ENCODE results near the gene CARD11.

CARD11 gene

DNA sequence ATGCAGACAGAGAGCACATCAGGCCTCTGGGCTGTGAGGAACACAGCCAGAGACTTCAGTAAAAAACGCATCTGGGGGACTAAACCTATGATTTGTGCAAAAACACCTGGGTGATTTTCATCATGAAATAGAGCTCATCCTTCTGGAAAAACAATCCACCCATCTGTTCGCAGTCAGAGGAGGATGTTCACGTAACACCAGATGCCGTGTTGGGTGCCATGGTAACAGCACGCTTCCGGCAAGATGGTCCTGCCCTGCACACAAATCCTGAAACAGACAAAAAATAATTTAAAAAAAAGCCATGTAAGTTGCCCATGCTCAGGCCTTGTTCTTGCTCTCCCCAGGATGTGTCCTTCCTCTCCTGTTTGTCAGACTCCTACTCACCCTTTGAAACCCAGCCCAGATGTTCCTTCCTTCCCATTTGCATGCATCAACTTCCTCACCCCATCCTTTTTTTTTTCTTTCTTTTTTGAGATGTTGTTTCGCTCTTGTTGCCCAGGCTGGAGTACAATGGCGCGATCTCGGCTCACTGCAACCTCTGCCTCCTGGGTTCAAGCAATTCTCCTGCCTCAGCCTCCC, 171.3 kb downstream of the CARD11 start:
- no peak for DNase-seq (ENCODE audit: low read depth)

DNA sequence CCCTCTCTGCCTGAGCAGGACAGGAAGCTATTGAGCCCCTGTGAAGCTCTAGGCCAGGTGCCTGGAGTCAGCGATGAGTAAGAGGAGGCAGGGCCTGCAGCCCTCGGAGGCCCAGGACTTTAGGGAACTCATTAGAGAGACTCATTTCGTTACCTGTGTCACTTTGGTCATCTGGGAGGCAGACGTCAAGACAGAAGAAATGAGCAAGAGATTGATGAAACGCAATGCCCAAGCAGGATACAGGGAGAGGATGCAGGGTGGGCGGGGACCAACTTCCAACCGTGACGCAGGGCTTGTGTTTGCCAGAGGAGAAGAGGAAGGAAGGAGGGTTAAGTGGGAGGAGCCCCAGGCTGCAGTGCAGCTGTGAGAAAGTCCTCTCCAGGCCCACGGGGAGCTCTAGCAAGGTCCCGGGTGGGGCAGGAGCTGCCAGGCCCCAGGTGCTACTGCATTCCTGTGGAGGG, 173.2 kb downstream of the CARD11 start:
- DNase-seq (ENCODE audit: low read depth), result peak; percentile 27

DNA sequence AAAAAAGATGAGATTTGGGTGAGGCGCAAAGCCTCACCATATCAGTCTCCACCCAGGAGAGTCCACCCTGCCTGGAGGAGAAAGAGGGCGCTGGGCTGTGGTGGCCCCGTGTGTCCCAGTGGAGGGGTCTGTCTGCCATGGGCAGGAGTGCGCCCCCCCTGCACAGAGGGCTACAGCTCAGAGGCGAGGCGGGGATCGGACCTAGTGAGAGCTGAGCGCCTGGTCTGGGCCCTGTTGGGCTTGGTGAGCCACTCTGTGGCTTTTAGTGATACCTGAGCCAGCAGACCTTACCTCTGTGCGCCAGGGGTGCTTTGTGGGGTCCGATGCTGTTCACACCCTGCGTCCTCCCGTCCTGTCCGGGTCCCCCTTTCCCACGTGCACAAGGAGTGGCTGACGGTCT, 173.7 kb downstream of the CARD11 start:
- DNase-seq (ENCODE audit: low read depth), result no peak

DNA sequence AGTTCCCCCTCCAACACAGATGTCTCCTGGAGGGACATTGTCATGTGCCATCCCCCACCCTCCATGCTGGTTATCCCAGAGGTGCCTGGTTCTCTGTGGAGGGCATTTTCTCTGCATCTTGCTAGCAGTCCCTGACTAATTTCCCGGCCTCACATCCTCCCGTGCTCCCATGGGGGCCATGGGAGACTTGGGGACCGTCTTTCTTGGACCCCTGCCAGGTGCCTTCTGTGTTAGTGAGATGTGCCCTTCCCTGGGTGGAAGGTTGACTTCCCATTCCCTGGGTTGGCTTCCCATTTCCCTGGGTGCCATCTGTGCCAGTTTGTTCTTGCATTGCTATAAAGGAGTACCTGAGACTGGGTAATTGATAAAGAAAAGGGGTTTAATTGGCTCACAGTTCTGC, 177.1 kb downstream of the CARD11 start:
- no peak for DNase-seq (ENCODE audit: low read depth)

DNA sequence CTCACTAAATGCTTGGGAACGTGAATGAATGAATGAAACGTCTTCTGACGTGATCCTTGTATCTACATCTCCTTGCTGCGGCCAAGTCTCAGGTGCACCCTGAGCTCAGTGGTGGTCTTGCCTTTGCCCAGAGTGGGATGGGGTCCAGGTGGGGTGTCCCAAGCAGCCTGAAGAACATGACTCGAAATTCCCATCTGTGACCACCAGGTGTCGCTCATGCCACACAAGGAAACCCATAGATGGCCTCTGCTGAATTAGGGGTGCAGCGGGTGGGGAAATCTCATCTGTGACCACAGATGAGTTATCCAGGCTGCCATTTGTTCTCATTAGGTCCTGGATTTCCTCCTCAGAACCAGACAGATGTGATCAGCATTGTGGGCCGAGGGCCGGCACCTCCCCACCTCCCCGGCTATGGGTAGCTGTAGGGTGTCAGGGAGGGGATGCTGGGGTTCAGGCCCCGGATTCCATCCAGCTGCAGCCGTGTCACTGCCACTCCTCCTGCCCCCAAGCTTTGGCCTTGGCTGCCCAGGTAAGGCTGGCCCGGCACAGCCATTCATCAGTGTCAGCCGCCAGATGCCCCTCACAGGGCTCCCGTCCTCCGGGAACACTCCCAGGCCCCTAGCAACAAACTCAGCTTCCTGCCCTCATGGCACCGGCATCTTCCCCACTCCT, 178.5 kb downstream of the CARD11 start:
- peak; percentile 54 for DNase-seq (ENCODE audit: low read depth)

DNA sequence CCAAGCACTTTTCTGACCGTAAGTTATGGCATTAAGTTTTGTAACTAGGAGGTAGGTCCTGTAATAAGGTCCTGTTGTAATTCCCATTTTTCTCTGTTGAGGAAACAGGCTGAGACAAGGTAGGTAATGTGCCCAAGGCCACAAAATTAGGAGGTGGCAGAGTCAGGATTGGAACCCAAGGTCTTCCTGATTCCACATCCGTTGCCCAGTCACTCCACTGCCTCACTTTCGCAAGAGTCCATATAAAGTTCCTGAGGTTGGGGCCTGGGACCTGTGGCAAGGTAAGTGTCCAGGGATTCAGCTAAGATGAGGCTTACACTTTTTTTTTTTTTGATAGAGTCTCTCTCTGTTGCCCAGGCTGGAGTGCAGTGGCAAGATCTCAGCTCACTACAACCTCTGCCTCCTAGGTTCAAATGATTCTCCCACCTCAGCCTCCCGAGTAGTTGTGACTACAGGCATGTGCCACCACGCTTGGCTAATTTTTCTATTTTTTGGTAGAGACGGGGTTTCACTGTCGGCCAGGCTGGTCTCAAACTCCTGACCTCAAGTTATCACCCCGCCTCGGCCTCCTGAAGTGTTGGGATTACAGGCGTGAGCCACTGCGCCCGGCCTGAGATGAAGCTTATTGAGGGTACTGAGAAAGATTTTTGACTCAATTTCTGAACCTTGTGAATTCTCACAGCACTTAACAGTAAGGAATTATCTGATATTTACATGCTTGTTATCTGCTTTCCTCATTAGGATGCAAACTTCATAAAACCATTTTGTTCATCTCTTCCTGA, 179.3 kb downstream of the CARD11 start:
- no peak for DNase-seq (ENCODE audit: low read depth)

DNA sequence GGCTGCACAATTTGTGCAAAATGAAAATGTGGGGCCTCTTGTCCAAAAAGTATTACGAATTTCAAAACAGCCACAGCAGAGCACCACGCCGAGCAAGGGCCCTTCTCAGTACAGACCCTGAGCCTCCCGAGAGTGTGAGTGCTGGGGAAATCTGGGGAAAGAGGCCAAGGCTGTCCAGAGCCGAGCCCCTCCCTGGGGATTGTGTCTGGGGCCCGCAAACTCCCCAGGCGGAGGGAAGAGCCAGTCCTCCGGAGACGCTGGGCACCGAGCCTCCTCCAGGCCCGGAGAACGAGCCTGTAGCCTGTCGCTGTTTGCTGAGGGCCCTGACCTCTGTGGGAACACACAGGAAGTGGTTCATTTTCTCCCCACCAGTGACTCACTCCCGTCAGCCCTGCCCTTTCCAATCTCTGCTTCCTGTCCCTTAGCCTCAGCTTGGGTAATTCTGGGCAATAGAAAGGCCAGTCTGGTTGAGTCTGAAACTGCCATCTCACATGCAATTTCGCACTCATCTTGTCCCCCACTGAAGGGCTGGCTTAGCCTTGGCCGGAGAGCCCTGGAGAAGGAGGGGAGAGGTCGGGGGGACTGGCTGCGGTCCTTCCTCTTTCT, 180.1 kb downstream of the CARD11 start:
- peak; percentile 55 for DNase-seq (ENCODE audit: low read depth)

DNA sequence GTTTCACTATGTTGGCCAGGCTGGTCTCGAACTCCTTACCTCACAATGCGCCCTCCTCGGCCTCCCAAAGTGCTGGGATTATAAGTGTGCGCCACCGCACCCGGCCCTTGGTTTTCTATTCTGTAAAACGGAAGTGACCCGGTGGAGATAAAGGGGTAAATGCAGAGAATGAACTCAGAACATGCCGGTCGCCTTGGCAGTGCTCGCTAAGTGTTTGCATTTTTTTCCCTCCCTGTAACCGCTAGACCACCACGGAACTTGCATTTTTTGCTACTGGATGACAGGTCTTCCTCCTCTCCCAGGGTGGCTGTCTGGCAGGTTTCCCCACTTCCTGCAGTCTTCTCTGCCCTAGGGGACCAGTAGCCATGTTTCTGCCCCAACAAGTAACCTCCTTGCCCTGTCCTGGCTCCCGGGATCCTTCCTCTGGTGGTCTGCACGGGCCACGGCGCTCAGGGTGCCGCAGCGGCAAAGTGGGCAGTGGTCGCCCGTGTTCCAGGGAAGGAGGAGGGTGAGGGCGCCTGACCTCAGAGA, 180.8 kb downstream of the CARD11 start:
- DNase-seq (ENCODE audit: low read depth), result no peak

DNA sequence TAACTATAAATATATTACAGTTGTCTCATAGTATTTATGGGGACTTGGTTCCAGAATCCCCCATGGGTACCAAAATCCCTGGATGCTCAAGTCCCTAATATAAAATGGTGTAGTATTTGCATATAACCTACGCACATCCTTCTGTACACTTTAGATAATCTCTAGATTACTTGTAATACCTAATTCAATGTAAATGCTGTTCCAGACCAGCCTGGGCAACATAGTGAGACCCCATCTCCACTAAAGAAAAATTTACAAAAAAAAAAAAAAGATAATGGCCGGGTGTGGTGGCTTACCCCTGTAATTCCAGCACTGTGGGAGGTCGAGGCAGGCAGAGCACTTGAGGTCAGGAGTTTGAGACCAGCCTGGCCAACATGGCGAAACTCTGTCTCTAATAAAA, 182.2 kb downstream of the CARD11 start:
- DNase-seq (ENCODE audit: low read depth), result no peak

DNA sequence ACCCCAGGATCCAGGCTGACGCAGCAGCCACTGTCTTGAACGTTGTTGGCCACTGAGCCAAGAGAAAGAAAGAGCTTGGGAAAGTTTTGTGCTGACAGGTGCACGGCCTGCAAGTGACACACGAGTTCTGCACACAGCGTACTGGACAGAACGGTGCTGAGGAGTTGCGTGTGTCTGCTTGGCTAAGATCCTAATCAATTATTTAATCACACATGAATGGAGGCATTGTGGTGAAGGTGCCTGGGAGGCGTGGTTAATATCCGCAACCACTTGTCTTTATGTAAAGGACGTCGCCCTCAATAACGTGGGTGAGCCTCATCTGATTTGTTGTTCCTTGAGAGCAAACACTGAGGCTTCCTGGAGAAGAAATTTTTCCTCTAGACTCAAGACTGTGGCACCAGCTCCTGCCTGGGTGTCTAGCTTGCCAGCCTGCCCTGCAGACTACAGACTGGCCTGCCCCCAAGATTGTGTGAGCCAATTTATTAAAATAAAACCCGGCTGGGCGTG, 183.0 kb downstream of the CARD11 start:
- no peak for DNase-seq (ENCODE audit: low read depth)

DNA sequence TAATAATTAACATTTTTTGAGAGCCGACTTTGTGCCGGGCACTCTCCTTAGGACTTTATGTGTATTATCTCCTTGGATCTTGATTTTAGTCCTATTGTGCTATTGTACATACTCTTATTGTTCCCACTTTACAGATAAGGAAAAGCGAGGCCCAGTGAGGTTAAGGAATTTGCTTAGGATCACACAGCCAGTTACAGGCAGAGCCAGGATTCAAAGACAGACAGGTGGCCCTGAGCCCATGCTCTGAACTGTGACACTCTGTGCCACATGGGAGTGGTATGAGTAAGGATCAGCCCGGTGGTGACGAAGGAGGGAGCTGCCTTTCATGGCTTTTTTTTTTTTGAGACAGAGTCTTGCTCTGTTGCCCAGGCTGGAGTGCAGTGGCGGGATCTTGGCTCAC, 183.7 kb downstream of the CARD11 start:
- DNase-seq (ENCODE audit: low read depth), result no peak

DNA sequence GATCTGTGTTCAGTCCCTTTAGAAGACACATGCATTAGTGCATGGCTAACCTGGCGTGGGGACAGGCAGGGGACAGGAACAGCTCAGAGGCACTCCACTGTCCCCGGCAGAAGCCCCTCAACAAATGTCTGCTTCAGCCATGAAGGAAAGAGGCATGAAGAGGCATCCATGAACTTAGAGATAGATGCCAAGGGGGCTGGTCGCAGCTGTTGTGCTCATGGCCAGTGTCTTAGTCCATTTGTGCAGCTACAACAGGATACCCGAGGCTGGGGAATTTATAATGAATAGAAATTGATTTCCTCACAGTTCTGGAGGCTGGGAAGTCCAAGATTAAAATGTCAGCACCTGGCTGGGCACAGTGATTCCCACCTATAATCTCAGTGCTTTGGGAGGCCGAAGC, 185.0 kb downstream of the CARD11 start:
- no peak for DNase-seq (ENCODE audit: low read depth)

DNA sequence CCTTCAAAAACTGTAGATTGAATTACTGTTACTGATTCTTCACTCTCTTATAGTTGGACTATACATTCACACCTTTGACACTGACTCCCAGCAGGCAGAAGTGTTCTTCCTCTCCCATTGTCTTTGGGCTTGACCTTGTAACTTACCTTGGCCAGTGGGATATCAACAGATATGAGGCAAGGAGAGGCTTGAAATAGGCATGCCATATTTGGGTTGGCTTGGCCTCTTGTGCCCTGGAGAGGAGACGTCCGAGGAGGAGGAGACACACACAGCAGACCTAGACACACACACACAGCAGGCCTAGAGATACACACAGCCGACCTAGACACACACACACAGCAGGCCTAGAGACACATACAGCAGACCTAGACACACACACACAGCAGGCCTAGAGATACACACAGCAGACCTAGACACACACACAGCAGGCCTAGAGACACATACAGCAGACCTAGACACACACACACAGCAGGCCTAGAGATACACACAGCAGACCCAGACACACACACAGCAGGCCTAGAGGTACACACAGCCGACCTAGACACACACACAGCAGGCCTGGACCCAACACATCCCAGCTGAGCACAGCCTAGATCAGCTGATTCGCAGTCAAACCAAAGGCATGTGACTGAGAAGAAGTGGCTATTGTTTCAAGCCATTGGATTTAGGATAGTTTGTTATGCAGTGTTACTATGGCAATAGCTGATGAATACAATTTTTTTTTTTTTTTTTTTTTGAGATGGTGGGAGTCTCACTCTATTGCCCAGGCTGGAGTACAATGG, 187.1 kb downstream of the CARD11 start:
- DNase-seq (ENCODE audit: low read depth), result no peak
